Stimulated activated CD4-positive, alpha-beta T cell treated with anti-CD3 and anti-CD28 coated beads, Interleukin-4, amount 100 ng/mL, for 48 hours (primary cell): ENCODE data around the gene MYL6B.
"Not testable (repeated sequence)": the region's sequence is repeated elsewhere in the genome, so short reads cannot be mapped to it uniquely, and the experiment has no call there.

Experiments used
- DNase-seq, 2 donors: peaks; one replicate each; pipeline ENCODE4 v3.0.0-alpha.2; 2020; ENCODE audit warnings: low read depth in 2 of 2

MYL6B gene

DNA sequence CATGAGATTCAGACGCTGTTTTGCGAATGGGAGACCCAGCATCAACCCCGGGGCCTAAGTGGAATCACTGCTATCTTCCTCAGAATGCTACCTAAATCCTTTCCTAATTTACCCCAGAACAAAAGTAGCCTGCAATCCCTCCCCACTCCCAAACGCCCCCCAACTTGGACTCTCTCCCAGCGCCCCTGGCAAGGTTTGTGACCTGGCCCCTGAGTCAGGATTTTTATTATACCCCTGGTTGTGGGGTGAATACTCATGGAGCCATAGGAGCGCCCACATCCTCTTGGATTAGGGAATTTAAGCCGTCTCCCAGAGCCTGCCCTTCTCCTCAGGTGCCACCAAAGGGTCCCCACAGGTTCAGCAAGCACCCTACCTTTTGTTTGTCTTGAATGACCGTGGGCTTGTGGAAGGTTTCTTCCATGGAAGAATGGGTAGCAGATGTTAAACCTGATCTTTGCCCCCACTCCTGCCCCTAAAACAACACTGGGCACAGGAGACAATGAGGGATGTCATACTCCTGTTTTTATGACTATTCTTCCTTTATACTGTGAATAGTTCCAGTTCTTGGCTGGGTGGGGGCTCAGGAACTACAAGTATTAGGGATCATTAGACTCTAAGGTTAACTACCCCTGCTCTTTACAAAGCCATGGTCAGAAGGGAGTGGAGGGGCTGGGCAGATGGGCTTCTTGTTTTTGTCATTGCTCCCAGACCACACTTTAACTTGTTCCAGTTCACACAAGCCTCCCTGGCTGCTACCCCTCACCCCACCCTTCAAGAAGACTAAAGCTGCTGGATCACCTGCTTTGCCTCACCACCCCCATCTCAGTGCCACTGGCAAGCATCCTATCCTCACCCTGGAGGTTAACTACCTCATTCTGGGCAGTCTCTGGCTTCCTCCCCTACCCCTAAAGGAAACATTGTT lies 630 bp downstream of the MYL6B start:
- DNase-seq, result no peak

DNA sequence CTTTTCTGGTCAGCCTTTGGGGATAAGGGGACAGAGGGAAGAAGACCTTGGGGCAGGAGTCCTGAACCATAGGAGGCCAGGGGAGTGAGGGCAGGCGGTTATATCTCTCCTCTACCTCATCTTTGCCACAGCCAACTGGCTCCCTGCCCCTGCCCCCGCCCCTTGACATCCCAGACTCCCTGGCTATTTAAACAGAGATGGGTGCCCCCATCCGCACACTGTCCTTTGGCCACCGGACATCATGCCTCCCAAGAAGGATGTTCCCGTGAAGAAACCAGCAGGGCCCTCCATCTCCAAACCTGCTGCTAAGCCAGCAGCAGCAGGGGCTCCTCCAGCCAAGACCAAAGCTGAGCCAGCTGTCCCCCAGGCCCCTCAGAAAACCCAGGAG lies 1.3 kb downstream of the MYL6B start:
- no peak for DNase-seq

- DNase-seq, result no peak
Measured at GRCh38 chr12:56154246-56154771, 1.9 kb downstream of the MYL6B start.

DNA sequence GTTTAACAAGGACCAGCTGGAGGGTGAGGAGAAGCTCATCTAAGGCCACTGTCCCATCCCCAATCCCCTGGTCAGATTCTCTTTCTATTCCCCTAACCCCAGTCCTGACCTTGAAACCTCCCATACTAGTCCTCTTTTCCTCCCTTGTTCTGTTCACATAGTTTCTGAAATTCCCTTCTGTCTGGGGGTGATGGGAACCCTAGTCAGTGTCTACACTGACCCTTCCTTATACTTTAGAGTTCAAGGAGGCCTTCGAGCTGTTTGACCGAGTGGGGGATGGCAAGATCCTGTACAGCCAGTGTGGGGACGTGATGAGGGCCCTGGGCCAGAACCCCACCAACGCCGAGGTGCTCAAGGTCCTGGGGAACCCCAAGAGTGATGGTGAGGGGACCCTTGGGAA lies 2.4 kb downstream of the MYL6B start:
- DNase-seq, result no peak

DNA sequence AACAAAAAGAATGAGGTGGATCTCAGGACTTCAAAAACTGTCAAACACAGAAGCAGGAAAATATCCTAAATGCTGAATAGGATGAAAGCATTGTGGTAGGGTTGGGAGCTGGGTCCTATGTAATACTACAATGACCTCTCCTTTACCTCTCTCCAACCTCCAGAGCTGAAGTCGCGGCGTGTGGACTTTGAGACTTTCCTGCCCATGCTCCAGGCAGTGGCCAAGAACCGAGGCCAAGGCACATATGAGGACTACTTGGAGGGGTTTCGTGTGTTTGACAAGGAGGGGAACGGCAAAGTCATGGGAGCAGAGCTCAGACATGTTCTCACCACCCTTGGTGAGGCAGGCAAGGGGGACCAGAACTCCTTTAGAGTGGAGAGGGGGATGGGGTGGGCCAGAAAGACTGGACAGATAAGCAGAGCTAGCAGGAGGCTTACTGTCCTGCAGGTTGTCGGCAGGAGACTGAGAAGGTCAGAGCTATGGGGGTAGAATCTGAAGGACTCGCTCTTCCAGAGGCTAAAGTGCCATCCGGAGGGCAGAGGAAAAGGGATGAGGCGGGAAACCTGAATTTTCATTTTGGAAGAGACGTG lies 3.0 kb downstream of the MYL6B start:
- DNase-seq, result no peak

- DNase-seq, result not testable (repeated sequence)
Measured at GRCh38 chr12:56156464-56157200, 4.2 kb downstream of the MYL6B start.

- peak; percentile 40 to 45 for DNase-seq
Measured at GRCh38 chr12:56157201-56158028, 5.0 kb downstream of the MYL6B start.

GRCh38 chr12:56158029-56158925 lies 5.9 kb downstream of the MYL6B start, which contains the start of gene MYL6:
MYL6 (plus strand) TSS chr12:56158359; CDS start chr12:56158402, 43 bp downstream.
- peak; percentile 84 to 91 for DNase-seq

GRCh38 chr12:56158926-56159461 lies 6.6 kb downstream of the MYL6B start:
- DNase-seq, result no peak

DNA sequence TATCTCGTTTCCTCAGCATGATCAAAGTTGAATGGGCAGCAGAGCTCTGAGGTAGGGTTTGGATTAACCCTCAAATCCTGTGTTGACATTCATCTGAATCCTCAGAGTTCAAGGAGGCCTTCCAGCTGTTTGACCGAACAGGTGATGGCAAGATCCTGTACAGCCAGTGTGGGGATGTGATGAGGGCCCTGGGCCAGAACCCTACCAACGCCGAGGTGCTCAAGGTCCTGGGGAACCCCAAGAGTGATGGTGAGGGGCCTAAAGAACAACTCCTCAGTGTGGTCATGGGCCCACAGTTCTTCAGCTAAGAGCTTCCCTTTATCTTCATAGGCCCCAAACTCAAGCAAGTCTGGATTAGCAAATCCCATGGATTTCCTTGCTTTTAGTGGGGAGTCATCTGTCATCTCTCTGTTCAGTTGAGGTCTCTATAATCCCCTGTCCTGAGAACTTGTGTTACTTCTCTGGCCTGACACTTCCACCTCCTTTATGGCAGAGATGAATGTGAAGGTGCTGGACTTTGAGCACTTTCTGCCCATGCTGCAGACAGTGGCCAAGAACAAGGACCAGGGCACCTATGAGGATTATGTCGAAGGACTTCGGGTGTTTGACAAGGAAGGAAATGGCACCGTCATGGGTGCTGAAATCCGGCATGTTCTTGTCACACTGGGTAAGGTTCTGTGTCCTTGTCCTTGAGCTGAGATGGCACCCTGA lies 7.2 kb downstream of the MYL6B start:
- no peak for DNase-seq

- peak; percentile 37 to 44 for DNase-seq
Measured at GRCh38 chr12:56160193-56160763, 7.9 kb downstream of the MYL6B start.

- DNase-seq, result no peak
Measured at GRCh38 chr12:56160894-56161689, 8.7 kb downstream of the MYL6B start.

DNA sequence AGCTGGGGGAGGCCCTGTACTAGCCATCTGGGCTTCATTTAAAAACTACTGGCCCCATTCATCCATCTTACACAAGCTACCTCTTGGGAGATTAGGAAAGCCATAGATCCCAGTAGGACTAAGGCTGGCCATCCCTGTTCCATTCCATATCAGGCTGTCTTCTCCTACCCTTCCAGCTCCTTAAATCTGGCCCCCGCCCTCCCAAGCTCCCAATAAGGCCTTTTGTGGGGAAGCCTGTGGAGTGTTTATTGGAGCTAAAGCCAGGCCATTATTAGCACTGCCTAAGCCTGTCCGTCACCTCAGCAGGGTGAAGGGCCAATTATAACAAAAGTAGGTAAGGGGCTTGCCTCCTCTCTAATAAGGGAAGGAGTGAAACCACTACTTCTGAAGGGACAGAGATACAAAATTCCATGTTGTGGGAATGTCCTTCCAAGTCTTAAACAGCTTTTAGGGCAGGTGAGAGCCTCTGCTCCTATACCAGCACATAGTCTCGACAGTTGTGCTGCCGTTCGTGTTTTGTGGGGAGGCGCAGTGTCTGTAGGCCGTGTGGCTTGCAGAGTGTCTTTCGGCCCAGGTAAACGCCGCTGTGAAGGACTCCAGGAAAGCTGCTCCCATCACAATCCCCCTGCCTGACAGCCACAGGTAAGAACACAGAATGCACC lies 9.4 kb downstream of the MYL6B start:
- no peak for DNase-seq

DNA sequence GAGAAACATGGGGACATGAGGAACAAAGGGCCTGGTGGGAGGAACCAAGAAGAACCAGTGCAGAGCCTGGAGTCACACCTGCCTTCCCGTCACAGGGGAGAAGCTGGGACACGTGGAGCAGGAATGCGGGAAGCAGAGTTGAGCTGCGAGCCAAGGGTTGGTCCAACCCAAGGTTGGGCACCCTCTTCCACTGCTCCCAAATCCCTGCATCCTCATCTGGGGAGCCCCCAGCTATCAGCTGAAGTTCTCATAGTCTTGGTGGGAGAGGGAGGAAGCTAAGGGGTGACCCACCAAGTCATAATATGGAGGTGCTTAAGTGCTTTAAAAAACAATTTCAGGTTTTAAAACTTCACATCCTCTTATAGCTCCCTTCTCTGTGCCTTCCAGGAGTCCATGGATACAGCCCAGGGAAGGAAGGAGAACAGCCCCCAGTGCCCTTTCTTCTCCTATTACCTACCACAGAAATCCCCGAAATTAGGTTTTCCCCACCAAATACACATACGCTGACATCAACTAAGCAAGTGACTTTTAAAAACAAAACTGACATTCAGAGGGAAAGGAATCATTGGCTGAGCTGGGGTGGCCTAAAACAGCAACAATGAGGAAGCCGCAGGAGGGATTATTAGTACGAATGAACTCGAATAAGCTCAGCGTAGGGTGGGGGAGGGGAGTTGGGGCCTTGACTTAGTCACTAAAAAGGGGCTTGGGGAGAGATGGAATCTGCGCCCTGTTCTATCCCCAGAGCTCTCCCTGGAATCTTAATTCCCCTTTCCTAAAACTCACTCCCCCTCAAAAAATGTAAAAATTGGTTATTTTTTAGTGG lies 10.3 kb downstream of the MYL6B start:
- no peak for DNase-seq

GRCh38 chr12:56163533-56164344 lies 11.4 kb downstream of the MYL6B start:
- DNase-seq, result no peak

- DNase-seq, result no peak
Measured at GRCh38 chr12:56164345-56164729, 11.9 kb downstream of the MYL6B start.
